Renal pelvis (tissue), 4 donors: ENCODE results near the gene MOCS3. TPM values are rescaled to one million over a fixed set of nuclear protein-coding genes. Genes with fewer than 3 reads are reported as not detected.

ENCODE experiments used
- DNase-seq: peaks from one replicate; pipeline ENCODE4 v3.0.0-alpha.2; 2013
- polyA plus RNA-seq, 3 donors: library from polyadenylated mRNA; unstranded; fragments of 120-200 nt; gene quantifications; one replicate each; pipeline ENCODE4 v1.2.1, GENCODE V29; 2013; ENCODE audit not compliant: insufficient read length in 3 of 3

MOCS3 gene
- polyA plus RNA-seq, 3 donors, result 4.9 to 5.2 (median 5.2) TPM

GRCh38 chr20:50929299-50930138, 29.1 kb upstream of the MOCS3 start:
- DNase-seq, result peak; percentile 96

- no peak for DNase-seq
These were observed 28.3 kb upstream of the MOCS3 start for GRCh38 chr20:50930139-50930975.

DNA sequence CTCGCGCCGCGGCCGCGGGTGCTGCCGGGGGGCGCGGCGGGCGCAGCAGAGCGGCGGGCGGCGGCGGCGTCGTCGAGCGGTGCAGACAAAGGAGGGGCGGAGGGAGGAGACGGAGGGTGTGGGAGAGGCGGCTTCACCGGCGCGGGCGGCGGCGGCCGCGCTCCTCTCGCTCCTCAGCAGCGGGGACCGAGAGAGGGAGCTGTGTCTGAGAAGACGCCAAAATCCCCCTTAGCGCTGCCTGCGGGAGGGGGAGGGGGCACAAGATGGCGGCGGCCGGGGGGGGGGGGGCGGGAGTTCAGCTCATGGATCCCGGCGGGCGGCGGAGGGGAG, 27.7 kb upstream of the MOCS3 start:
- DNase-seq, result no peak

- DNase-seq, result peak; percentile 95
These were observed 27.2 kb upstream of the MOCS3 start, which contains the start of gene ADNP for GRCh38 chr20:50931306-50932015. Gene ADNP, minus strand, starts transcription at chr20:50931437. Its CDS starts 27,441 bp downstream, at chr20:50903996.

DNA sequence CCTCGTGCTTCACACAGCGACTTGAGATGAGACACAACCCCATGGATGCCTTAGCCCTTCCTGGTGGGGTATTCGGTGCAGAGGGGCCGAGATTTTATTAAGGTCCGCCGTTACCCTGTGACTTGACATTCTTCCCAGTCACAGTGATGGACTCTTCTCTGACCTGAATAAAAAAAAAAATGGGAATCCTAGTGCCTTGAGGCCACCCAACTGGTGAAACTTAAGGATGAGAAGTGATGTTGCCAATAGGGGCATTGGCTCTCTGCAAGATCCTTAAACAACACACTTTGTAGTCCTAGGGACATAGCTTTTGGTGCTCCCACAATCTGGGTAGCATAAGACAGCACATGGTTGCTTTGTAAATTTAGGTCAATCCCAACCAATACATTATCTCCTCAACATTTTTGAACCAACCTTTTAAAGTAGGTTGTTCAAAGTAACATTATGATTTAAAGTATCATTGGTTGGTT, 26.6 kb upstream of the MOCS3 start:
- DNase-seq, result no peak

DNA sequence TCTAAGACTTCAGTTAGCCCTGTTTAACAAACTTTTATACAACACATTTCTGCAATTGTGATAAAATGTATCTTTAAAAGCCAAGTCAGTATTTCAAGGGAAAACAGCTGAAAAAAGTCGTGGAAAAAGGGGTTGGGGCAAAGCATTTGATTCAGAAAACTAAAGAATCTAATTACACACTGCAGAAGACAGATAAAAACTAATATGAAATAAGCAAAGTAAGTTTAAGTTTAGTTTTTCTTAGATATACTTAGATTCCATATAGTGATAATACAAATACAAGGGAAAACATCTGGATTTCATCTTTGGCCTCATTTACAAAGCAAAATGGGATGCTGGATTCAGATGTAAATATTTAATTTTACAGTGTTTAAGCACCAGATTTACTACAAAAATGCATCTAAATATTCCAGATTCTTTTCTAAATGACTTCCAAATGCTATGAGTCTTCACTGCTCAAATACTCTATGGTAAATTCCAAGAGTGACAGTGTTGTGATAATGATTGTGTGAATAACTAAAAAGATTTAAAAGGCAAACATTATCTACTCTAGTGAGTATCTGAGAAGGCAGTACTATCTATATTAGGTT, 25.8 kb upstream of the MOCS3 start:
- no peak for DNase-seq

- no peak for DNase-seq
These were observed 25.0 kb upstream of the MOCS3 start for GRCh38 chr20:50933589-50933988.

DNA sequence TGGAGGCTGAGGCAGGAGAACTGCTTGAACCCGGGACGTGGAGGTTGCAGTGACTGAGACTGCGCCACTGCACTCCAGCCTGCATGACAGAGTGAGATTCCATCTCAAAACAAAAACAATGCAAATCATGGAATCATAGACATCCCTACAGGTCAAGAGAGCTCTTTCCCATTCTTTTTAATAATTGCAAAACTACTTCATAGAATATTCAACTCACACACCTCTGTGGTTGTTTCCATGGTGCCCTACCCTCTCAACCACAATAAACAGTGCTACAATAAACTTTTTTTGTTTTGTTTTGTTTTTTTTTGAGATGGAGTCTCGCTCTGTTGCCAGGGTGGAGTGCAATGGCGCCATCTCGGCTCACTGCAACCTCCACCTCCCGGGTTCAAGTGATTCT, 15.5 kb upstream of the MOCS3 start:
- DNase-seq, result no peak

- no peak for DNase-seq
These were observed 10.4 kb upstream of the MOCS3 start for GRCh38 chr20:50948132-50948785.

DNA sequence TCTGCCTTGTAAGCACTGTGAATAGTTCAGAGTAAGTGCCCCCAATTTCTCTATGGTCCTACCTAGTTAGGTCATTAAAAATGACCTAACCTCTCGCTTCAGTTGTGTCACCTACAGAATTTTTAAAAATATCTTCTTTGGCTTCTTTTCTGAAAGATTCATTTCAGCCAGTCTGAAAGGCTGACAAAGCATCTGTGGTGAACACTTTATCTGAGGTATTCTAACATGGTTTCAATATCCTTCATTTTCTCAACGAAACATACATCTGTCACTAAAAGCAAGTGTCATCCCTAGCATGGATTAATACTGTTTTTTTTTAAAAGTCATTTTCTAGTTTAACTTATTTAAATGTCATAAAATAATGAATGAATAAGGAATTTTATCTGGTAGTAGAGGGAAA, 5.4 kb upstream of the MOCS3 start:
- DNase-seq, result no peak

DNA sequence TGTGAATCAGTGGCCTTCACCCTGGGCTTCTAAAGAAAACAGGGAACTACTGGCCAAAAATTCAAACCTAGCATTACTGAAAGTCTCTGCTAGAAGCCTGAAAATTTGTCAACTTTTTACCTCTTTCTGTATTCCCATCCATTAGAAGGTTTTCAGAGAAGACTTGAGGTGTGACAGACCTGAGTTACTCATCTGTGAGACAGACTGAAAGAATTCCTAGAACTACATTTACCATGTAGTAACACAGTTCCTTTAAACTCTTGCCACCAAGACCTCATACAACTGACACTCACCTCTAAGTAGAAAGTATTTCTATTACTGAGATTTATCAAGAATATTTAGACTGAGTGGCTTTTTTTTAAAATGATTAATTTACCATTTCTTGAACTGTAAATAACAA, 4.8 kb upstream of the MOCS3 start:
- DNase-seq, result no peak

GRCh38 chr20:50957276-50957675, 1.3 kb upstream of the MOCS3 start:
- DNase-seq, result no peak

DNA sequence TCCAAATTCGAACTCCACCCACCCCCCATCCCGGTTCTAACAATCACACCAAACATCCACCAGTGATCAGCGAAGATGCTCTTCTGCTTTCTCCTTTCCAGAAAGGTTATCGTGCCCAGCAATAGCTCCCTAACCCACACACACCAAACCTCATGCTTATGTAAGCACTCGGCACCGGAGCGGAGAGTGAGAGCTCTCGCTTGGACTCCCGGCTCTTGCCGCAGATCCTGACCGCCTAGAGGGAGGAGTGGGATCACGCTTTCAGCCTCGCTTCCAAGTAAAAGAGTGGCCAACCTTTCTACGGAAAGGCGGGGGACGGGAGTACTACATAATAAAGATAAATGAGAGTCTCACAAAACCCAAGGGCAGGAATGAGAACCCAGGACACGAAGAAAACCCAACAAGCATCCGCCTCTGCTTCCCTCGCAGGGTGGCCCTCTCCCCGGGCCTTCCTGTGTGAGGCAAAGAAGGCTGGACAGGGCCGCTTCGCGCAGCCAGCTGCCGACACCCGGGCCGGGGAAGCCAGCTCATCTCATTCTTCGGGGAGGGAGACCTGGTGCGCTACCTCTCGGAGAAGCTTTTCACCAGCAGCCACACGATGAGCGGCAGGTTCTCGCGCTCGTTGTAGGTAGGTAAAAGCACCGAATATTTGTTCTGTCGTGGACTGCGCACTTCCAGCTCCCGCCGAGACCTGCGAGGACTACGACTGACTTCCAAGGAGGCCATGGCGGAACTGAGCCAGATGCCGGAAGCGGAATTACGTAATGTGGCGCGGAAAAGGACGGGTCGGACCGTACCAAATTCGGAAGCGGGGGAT, 612 bp upstream of the MOCS3 start, which contains the start of gene DPM1:
DPM1 (minus strand) TSS at position 735 of the 817 bp plus-strand sequence; CDS start at position 726, 9 bp downstream.
- peak; percentile 11 for DNase-seq

DNA sequence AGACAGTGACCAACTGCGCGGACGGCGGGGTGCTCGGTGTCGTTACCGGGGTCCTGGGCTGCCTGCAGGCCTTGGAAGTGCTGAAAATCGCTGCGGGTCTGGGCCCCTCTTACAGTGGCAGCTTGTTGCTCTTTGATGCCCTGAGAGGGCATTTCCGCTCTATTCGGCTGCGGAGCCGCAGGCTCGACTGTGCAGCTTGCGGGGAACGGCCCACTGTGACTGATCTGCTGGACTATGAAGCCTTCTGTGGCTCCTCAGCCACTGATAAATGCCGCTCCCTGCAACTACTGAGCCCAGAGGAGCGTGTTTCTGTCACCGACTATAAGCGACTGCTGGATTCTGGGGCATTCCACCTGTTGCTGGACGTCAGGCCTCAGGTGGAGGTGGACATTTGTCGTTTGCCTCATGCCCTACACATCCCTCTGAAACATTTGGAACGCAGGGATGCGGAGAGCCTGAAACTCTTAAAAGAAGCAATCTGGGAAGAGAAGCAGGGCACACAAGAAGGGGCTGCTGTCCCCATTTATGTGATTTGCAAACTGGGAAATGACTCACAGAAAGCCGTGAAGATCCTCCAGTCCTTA, 1.0 kb downstream of the MOCS3 start:
- no peak for DNase-seq

- peak; percentile 84 for DNase-seq
These were observed 9.0 kb downstream of the MOCS3 start for GRCh38 chr20:50967586-50967985.

DNA sequence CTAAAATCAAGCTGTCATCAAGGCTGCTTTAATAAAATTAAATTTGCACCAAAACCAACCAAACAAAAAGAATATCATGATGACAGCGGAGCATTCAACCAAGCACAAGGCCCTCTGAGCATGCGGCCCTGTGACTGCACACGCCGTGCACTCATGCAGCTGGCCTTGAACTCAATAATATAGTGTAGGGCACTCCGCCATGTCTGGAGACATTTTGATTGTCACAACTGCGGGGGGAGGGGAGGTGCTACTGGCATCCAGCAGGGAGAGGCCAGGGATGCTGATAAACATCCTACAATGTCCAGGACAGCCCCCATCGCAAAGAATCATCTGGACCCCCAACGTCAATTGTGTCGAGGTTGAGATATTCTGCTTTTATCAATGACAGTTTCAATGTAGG, 9.7 kb downstream of the MOCS3 start:
- DNase-seq, result no peak

GRCh38 chr20:50969435-50969834, 10.8 kb downstream of the MOCS3 start:
- DNase-seq, result no peak

- no peak for DNase-seq
These were observed 11.3 kb downstream of the MOCS3 start for GRCh38 chr20:50969912-50970311.

DNA sequence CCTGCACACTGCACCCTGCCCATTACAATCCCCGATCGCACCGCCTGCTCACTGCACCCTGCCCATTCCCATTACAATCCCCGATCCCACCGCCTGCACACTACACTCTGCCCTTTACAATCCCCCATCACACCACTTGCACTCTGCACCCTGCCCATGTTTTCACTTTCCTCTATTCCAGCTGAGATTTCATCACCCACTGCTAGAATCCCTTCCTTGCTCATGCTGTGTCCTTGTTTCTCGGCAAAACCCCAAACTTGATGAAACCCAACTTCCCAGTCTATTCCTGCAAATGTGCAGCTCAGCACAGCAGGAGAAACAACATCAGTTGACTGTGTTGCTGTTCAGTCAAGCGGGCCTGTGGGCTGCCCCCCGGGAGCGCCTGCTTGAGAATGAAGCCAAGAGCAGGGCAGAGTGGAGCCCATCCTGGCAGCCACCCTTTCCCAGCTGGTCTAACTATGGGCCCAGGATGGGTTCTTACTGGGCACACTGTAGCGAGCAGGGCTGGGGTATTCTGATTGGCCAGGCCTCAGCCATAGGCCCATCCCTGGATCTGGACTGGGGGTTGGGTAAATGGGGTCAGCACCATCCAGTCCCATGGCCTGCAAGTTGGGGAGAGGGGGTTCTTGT, 17.2 kb downstream of the MOCS3 start:
- no peak for DNase-seq
